Measurements from ENCODE around the gene GRIK5.
"Not testable (repeated sequence)": the region's sequence is repeated elsewhere in the genome, so short reads cannot be mapped to it uniquely, and the experiment has no call there.

Gene GRIK5

DNA sequence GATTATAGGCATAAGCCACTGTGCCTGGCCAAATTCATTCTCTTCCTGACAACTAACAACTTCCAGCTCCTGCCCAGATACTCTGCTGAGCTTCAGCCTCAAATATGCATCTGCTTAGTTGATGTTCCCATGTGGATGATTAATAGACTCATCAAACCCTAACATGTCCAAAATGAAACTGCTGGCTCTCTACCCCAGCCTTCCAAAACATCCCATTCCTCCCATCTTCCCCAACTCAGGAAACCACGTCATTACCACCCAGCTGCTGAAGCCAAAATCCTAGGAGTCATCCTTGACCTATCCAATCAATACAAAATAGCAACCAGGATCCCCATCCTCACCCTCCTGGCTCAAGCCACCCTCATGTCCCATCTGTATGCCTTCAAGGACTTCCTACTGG, 41.4 kb upstream of the GRIK5 start:
- peaks cover 3 to 19% (median 15%) of the 10 kb centered on the region in 5 donors for H3K4me1 ChIP-seq (ENCODE audit: control insufficient read depth in 5 of 5, insufficient read depth in 5 of 5, low read length in 5 of 5)
- no peak overlapping the region for H3K27ac ChIP-seq (ENCODE audit: low read depth, low read length)
- H3K4me3 ChIP-seq (ENCODE audit: low read depth in 1 of 5, low read length in 5 of 5), result no peak overlapping the region
- H3K9ac ChIP-seq (ENCODE audit: low read length in 5 of 5), result no peak overlapping the region
- H3K27me3 ChIP-seq (ENCODE audit: control insufficient read depth in 5 of 5, insufficient read depth in 4 of 5, low read length in 5 of 5), result peaks cover 0 to 4% (median 0%) of the 10 kb centered on the region in 5 donors
- no peaks in the 10 kb centered on the region for H3K9me3 ChIP-seq (ENCODE audit: control insufficient read depth in 5 of 5, low read length in 5 of 5)
- peaks cover 0 to 5% (median 0%) of the 10 kb centered on the region in 5 donors for H3K36me3 ChIP-seq (ENCODE audit: control insufficient read depth in 5 of 5, insufficient read depth in 5 of 5, low read length in 5 of 5)

DNA sequence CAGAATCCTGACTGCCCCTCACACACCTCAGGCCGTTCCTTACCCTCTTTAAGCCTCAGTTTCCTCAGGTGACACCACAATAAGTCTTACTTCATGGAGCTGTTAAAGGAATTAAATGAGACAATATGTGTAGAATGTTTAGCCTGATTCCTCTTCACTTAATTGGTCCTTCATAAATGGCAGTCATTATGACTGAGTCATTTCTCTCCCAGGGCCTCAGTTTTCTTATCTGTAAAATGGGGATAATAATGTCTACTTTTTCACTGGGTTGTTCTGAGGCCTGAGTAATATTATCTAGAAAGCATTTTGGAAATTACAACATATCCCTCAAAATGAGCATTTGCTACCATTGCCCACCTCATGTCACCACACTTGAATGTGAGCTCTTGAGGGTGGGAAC, 40.7 kb upstream of the GRIK5 start:
- Histone ChIP-seq H3K27ac (ENCODE audit: low read depth, low read length) (no peak overlapping the region), H3K27me3 (ENCODE audit: control insufficient read depth in 5 of 5, insufficient read depth in 4 of 5, low read length in 5 of 5) (peaks cover 0 to 7% (median 0%) of the 10 kb centered on the region in 5 donors), H3K9ac (ENCODE audit: low read length in 5 of 5) (no peak overlapping the region), H3K9me3 (ENCODE audit: control insufficient read depth in 5 of 5, low read length in 5 of 5) (no peaks in the 10 kb centered on the region), H3K36me3 (ENCODE audit: control insufficient read depth in 5 of 5, insufficient read depth in 5 of 5, low read length in 5 of 5) (peaks cover 0 to 3% (median 0%) of the 10 kb centered on the region in 5 donors), H3K4me3 (ENCODE audit: low read depth in 1 of 5, low read length in 5 of 5) (no peak overlapping the region), H3K4me1 (ENCODE audit: control insufficient read depth in 5 of 5, insufficient read depth in 5 of 5, low read length in 5 of 5) (peaks cover 3 to 19% (median 15%) of the 10 kb centered on the region in 5 donors)

DNA sequence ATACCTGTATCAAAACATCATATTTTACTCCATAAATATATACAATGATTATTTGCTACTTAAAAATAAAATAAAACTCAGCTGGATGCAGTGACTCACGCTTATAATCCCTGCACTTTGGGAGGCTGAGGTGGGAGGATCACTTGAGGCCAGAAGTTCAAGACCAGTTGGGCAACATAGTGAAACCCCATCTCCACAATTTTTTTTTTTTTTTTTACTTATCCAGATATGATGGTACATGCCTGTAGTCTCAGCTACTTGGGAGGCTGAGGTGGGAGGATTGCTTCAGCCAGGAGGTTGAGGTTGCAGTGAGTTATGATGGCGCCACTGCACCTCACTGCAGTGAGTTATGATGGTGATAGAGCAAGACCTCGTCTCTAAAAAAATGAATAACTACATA, 39.9 kb upstream of the GRIK5 start:
- peaks cover 0 to 9% (median 0%) of the 10 kb centered on the region in 5 donors for H3K27me3 ChIP-seq (ENCODE audit: control insufficient read depth in 5 of 5, insufficient read depth in 4 of 5, low read length in 5 of 5)
- H3K4me3 ChIP-seq (ENCODE audit: low read depth in 1 of 5, low read length in 5 of 5), result no peak overlapping the region
- H3K36me3 ChIP-seq (ENCODE audit: control insufficient read depth in 5 of 5, insufficient read depth in 5 of 5, low read length in 5 of 5), result no peaks in the 10 kb centered on the region
- H3K9ac ChIP-seq (ENCODE audit: low read length in 5 of 5), result no peak overlapping the region
- peaks cover 3 to 19% (median 15%) of the 10 kb centered on the region in 5 donors for H3K4me1 ChIP-seq (ENCODE audit: control insufficient read depth in 5 of 5, insufficient read depth in 5 of 5, low read length in 5 of 5)
- no peaks in the 10 kb centered on the region for H3K9me3 ChIP-seq (ENCODE audit: control insufficient read depth in 5 of 5, low read length in 5 of 5)
- H3K27ac ChIP-seq (ENCODE audit: low read depth, low read length), result no peak overlapping the region

DNA sequence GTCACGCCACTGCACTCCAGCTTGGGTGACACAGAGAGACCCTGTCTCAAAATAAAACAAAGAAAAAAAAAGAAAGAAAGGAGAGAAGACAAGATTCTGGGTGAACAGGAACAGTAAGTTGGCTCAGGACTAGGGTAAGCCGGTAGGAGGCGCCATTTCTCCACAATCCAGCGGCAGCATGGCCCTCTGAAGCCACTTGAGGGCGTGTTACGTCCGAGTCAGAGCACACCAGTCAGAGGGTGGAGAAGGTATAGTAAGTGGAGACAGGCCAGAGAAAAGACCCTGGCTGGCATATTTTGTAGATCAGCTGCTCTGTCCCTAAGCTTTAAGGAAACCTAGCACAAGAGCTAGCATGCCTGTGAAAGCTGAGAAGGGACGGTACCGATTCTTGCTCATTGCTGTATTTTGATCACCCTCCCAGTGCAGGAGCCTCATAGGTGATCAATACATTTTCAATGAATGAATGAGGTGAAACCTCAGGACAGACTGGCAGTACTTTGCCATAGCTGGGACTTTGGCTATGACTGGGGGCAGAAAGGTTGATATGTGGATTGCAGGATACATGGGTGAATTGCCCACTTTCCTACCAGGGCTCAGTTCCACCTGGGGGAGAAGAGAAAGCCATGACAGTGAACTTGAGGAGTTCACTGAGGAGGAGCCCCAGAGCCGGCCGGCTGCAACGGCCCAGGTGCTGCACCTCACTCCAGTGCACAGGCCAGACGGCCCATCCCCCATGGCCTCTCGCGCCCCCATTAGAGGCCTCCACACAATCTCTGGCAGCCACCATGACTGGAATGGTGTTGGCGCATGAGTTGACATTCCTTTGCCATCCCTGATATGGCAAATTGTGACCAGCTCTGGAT, 38.8 kb upstream of the GRIK5 start:
- Histone ChIP-seq H3K9me3 (ENCODE audit: control insufficient read depth in 5 of 5, low read length in 5 of 5) (no peaks in the 10 kb centered on the region), H3K4me3 (ENCODE audit: low read depth in 1 of 5, low read length in 5 of 5) (no peak overlapping the region), H3K9ac (ENCODE audit: low read length in 5 of 5) (no peak overlapping the region), H3K36me3 (ENCODE audit: control insufficient read depth in 5 of 5, insufficient read depth in 5 of 5, low read length in 5 of 5) (no peaks in the 10 kb centered on the region), H3K4me1 (ENCODE audit: control insufficient read depth in 5 of 5, insufficient read depth in 5 of 5, low read length in 5 of 5) (peaks cover 2 to 12% (median 9%) of the 10 kb centered on the region in 5 donors), H3K27ac (ENCODE audit: low read depth, low read length) (no peak overlapping the region), H3K27me3 (ENCODE audit: control insufficient read depth in 5 of 5, insufficient read depth in 4 of 5, low read length in 5 of 5) (peaks cover 0 to 9% (median 0%) of the 10 kb centered on the region in 5 donors)

DNA sequence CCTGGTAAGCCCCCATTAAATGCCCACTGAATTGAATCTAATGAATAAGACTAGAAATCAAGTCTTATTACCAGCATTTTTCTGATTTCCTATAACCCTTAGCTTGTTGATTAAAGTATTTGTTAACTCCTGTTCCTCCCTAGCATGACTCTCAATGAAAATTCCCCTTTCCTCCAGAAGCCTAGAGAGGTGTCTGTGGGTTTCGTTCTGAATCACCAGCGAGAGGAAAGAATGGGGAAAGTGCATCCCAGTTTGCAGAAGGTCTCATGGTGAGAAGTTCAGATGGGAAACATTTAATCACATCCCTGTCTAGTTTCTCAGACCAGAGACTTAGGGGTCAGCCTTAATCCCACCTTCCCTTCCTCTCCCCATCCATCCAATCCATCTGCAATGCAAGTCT, 35.4 kb upstream of the GRIK5 start:
- Histone ChIP-seq H3K36me3 (ENCODE audit: control insufficient read depth in 5 of 5, insufficient read depth in 5 of 5, low read length in 5 of 5) (no peaks in the 10 kb centered on the region), H3K27ac (ENCODE audit: low read depth, low read length) (no peak overlapping the region), H3K9me3 (ENCODE audit: control insufficient read depth in 5 of 5, low read length in 5 of 5) (no peaks in the 10 kb centered on the region), H3K4me3 (ENCODE audit: low read depth in 1 of 5, low read length in 5 of 5) (no peak overlapping the region), H3K4me1 (ENCODE audit: control insufficient read depth in 5 of 5, insufficient read depth in 5 of 5, low read length in 5 of 5) (peaks cover 0 to 7% (median 5%) of the 10 kb centered on the region in 5 donors), H3K27me3 (ENCODE audit: control insufficient read depth in 5 of 5, insufficient read depth in 4 of 5, low read length in 5 of 5) (peaks cover 0 to 9% (median 0%) of the 10 kb centered on the region in 5 donors), H3K9ac (ENCODE audit: low read length in 5 of 5) (no peak overlapping the region)

DNA sequence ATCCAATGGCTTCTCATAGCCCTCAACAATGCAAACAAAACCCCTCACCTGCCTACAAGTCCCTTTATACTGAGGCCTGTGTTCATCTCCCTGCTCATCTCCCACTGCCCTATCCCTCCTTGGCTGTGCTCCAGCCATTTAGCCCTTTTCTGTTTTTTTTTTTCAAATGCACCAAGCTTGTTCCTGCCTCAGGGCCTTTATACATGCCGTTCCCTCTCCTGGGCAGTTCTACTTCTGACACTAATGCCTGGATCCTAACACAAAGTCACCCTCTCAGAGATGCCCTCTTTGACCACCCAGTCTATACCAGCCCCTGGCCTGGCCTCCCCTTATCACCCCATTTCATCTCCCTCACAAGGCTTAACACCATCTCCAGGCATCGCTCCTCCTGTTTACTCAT, 32.9 kb upstream of the GRIK5 start:
- Histone ChIP-seq H3K4me3 (ENCODE audit: low read depth in 1 of 5, low read length in 5 of 5) (no peak overlapping the region), H3K4me1 (ENCODE audit: control insufficient read depth in 5 of 5, insufficient read depth in 5 of 5, low read length in 5 of 5) (no peaks in the 10 kb centered on the region), H3K36me3 (ENCODE audit: control insufficient read depth in 5 of 5, insufficient read depth in 5 of 5, low read length in 5 of 5) (no peaks in the 10 kb centered on the region), H3K27ac (ENCODE audit: low read depth, low read length) (no peak overlapping the region), H3K9me3 (ENCODE audit: control insufficient read depth in 5 of 5, low read length in 5 of 5) (no peaks in the 10 kb centered on the region), H3K27me3 (ENCODE audit: control insufficient read depth in 5 of 5, insufficient read depth in 4 of 5, low read length in 5 of 5) (peaks cover 0 to 6% (median 2%) of the 10 kb centered on the region in 5 donors), H3K9ac (ENCODE audit: low read length in 5 of 5) (no peak overlapping the region)

DNA sequence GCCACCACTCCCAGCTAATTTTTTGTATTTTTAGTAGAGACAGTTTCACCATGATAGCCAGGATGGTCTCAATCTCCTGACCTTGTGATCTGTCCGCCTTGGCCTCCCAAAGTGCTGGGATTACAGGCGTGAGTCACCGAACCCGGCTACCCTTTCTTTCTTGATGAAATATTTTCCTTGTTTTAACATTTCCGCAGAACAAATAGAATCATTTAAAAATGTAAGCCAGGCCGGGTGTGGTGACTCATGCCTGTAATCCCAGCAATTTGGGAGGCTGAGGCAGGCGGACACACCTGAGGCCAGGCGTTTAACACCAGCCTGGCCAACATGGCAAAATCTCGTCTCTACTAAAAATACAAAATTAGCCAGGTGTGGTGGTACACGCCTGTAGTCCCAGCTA, 30.2 kb upstream of the GRIK5 start:
- not testable (repeated sequence) for H3K9ac ChIP-seq (ENCODE audit: low read length in 5 of 5); H3K9me3 ChIP-seq (ENCODE audit: control insufficient read depth in 5 of 5, low read length in 5 of 5); H3K36me3 ChIP-seq (ENCODE audit: control insufficient read depth in 5 of 5, insufficient read depth in 5 of 5, low read length in 5 of 5); H3K27ac ChIP-seq (ENCODE audit: low read depth, low read length); H3K4me3 ChIP-seq (ENCODE audit: low read depth in 1 of 5, low read length in 5 of 5); H3K4me1 ChIP-seq (ENCODE audit: control insufficient read depth in 5 of 5, insufficient read depth in 5 of 5, low read length in 5 of 5)
- peaks cover 2 to 17% (median 5%) of the 10 kb centered on the region in 5 donors for H3K27me3 ChIP-seq (ENCODE audit: control insufficient read depth in 5 of 5, insufficient read depth in 4 of 5, low read length in 5 of 5)

DNA sequence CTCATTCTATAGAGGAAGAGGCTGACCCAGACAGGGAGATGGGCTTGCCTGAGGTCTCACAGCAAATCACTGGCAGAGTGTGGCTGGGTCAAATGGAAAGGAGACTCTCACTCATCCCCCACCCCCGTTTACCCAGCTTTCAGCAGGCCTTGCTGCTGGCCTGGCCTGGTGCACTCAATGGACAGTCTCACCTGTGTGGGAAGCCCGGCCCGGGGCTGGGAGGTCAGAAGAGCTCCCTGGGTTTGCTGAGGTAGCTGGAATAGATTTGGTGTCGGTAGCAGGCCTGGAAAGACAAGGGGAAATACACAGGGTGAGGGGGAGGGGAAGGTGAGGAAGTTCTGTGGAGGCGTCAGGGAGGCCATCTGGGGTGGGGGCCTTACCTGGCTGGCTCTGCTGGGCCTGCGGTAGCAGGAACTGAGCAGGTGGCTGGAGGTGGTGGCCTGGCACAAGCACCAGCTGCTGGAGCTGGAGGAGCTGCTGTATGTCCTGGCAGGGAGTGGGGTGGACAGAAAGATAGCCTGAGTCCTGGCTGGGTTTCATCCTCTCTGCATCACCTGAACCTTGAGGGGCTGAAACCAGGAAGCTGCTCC, 29.4 kb upstream of the GRIK5 start:
- peaks cover 0 to 10% (median 0%) of the 10 kb centered on the region in 5 donors for H3K36me3 ChIP-seq (ENCODE audit: control insufficient read depth in 5 of 5, insufficient read depth in 5 of 5, low read length in 5 of 5)
- peaks cover 2 to 17% (median 5%) of the 10 kb centered on the region in 5 donors for H3K27me3 ChIP-seq (ENCODE audit: control insufficient read depth in 5 of 5, insufficient read depth in 4 of 5, low read length in 5 of 5)
- no peak overlapping the region for H3K27ac ChIP-seq (ENCODE audit: low read depth, low read length)
- no peak overlapping the region for H3K9ac ChIP-seq (ENCODE audit: low read length in 5 of 5)
- H3K4me1 ChIP-seq (ENCODE audit: control insufficient read depth in 5 of 5, insufficient read depth in 5 of 5, low read length in 5 of 5), result peaks cover 0 to 6% (median under 1%) of the 10 kb centered on the region in 5 donors
- no peaks in the 10 kb centered on the region for H3K9me3 ChIP-seq (ENCODE audit: control insufficient read depth in 5 of 5, low read length in 5 of 5)
- H3K4me3 ChIP-seq (ENCODE audit: low read depth in 1 of 5, low read length in 5 of 5), result no peak overlapping the region

DNA sequence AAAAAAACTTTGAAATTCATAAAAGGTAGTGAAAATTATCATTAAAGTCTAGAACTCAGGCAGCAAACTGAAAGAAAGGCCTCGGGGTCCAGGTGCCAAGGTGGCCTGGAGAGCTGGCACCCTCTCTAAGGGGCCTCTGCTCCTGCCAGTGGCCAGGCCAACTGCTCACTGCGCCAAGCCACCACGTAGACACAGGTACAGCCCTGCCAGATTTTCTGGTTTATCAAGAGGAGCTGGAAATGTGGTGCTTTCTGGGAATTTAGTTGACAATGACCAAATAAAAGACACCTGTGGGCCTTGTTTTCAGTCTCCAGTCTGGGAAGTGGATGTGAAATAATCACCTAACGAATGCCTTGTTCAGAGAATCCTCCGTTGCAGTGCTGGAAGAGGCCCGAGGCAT, 28.8 kb upstream of the GRIK5 start:
- no peak overlapping the region for H3K9ac ChIP-seq (ENCODE audit: low read length in 5 of 5)
- no peak overlapping the region for H3K4me3 ChIP-seq (ENCODE audit: low read depth in 1 of 5, low read length in 5 of 5)
- peaks cover 0 to 13% (median 7%) of the 10 kb centered on the region in 5 donors for H3K4me1 ChIP-seq (ENCODE audit: control insufficient read depth in 5 of 5, insufficient read depth in 5 of 5, low read length in 5 of 5)
- H3K27me3 ChIP-seq (ENCODE audit: control insufficient read depth in 5 of 5, insufficient read depth in 4 of 5, low read length in 5 of 5), result peaks cover 2 to 17% (median 5%) of the 10 kb centered on the region in 5 donors
- H3K36me3 ChIP-seq (ENCODE audit: control insufficient read depth in 5 of 5, insufficient read depth in 5 of 5, low read length in 5 of 5), result peaks cover 0 to 14% (median 0%) of the 10 kb centered on the region in 5 donors
- H3K9me3 ChIP-seq (ENCODE audit: control insufficient read depth in 5 of 5, low read length in 5 of 5), result no peaks in the 10 kb centered on the region
- no peak overlapping the region for H3K27ac ChIP-seq (ENCODE audit: low read depth, low read length)

DNA sequence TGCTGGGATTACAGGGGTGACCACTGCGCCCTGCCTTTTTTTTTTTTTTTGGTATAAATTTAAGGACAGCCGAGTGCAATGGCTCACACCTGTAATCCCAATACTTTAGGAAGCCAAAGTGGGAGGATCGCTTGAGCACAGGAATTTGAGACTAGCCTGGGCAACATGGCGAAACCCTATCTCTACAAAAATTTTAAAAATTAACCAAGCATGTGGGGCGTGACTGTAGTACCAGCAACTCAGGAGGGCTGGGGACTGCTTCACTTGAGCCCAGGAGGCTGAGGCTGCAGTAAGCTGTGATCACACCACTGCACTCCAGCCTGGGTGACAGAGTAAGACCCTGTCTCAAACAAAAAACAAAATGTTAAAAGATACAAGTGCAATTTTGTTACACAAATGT, 27.5 kb upstream of the GRIK5 start:
- Histone ChIP-seq H3K4me3 (ENCODE audit: low read depth in 1 of 5, low read length in 5 of 5) (no peak overlapping the region), H3K9ac (ENCODE audit: low read length in 5 of 5) (no peak overlapping the region), H3K36me3 (ENCODE audit: control insufficient read depth in 5 of 5, insufficient read depth in 5 of 5, low read length in 5 of 5) (peaks cover 0 to 17% (median 0%) of the 10 kb centered on the region in 5 donors), H3K4me1 (ENCODE audit: control insufficient read depth in 5 of 5, insufficient read depth in 5 of 5, low read length in 5 of 5) (peaks cover 0 to 23% (median 10%) of the 10 kb centered on the region in 5 donors), H3K27me3 (ENCODE audit: control insufficient read depth in 5 of 5, insufficient read depth in 4 of 5, low read length in 5 of 5) (peaks cover 2 to 17% (median 5%) of the 10 kb centered on the region in 5 donors), H3K9me3 (ENCODE audit: control insufficient read depth in 5 of 5, low read length in 5 of 5) (no peaks in the 10 kb centered on the region), H3K27ac (ENCODE audit: low read depth, low read length) (no peak overlapping the region)
